Measurements from ENCODE around the gene CTRL.

DNA sequence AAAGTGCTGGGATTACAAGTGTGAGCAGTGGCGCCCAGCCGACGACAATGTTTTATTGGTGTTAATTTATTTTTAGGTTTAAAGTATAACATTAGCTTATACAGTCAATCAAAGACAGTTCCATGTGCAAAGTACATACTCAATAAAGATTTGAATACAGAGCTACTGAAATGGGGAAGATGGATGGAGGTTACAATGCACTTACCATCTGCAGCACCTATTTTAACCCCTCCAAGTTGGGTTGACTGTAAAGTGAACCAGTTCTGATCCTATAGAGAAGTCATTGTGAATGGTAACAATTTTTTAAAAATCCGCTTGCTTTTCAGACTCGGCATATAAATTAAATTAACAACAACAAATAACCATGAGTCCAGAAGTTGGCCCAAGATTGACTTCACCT is 39.3 kb downstream of the CTRL start:
- TF ChIP-seq, protein P1, sequence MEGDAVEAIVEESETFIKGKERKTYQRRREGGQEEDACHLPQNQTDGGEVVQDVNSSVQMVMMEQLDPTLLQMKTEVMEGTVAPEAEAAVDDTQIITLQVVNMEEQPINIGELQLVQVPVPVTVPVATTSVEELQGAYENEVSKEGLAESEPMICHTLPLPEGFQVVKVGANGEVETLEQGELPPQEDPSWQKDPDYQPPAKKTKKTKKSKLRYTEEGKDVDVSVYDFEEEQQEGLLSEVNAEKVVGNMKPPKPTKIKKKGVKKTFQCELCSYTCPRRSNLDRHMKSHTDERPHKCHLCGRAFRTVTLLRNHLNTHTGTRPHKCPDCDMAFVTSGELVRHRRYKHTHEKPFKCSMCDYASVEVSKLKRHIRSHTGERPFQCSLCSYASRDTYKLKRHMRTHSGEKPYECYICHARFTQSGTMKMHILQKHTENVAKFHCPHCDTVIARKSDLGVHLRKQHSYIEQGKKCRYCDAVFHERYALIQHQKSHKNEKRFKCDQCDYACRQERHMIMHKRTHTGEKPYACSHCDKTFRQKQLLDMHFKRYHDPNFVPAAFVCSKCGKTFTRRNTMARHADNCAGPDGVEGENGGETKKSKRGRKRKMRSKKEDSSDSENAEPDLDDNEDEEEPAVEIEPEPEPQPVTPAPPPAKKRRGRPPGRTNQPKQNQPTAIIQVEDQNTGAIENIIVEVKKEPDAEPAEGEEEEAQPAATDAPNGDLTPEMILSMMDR (conservative IDR thresholded peaks at IDR 0.05 in 1 of 2, IDR thresholded peaks at IDR 0.05 in 1 of 2; ENCODE audit: extremely low read depth in 1 of 2, insufficient read depth in 1 of 2, low read depth in 1 of 2, low read length in 2 of 2) = no peak
- TF ChIP-seq EZH2 (IDR thresholded peaks at IDR 0.05; ENCODE audit: borderline replicate concordance, low read length) = no peak
